ENCODE results near the gene NETO1. TPM values are rescaled to one million over a fixed set of nuclear protein-coding genes. Genes with fewer than 3 reads are reported as not detected.

NETO1 gene
- total and polyA plus RNA-seq, 2 of the 4 experiments (the other 2 are of a cell fraction) = 0.29 to 0.36 TPM

DNA sequence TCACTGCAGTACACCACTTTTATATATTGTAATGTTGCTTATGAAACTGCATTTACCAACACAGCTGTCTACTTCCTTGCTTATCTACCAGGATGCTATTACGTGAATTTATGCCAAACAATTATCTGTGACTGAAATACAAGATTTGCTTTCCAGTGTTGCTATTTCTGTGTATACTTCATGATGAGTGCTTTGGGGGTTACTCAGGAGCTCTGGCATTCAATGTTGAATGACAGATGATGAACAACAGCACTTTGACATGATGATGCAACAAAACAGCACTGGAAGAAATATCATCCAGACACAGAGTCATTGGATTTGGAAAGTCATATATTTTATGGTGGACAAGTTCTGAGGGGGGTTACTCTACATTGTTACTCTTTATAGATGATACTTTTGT, 125.8 kb downstream of the NETO1 start:
- H3K27ac ChIP-seq (ENCODE audit: insufficient read depth, low read length) = no peak overlapping the region
- dilution Hi-C loops (cut with HindIII; ENCODE audit: low sequenced_read_pairs, unreplicated experiment) (no loop called here), intact Hi-C loops (cut with micrococcal nuclease) (no loop called here), in situ Hi-C loops (cut with MboI; ENCODE audit: low sequenced_read_pairs) (no loop called here)
- POLR2A ChIA-PET (ENCODE audit: unreplicated experiment) = no interaction called here
- H3K36me3 ChIP-seq (ENCODE audit: control insufficient read depth, insufficient read depth, low read length) = no peaks in the 10 kb centered on the region
- no peak overlapping the region for H2AK9ac ChIP-seq (replicated peaks; ENCODE audit: low read depth, low read length, poor library complexity)
- H3K79me1 ChIP-seq (ENCODE audit: low read depth in 1 of 2, low read length in 2 of 2) = no peaks in the 10 kb centered on the region
- H3K4me2 ChIP-seq (ENCODE audit: low read depth, low read length) = no peak overlapping the region
- H3K14ac ChIP-seq (replicated peaks; ENCODE audit: low read depth, low read length) = no peak overlapping the region
- H2AFZ ChIP-seq (replicated peaks; ENCODE audit: low read length, poor library complexity) = no peak overlapping the region
- H4K5ac ChIP-seq (ENCODE audit: low read depth, low read length) = no peak overlapping the region
- H3K4me1 ChIP-seq (ENCODE audit: control insufficient read depth, insufficient read depth, low read length) = no peaks in the 10 kb centered on the region
- CTCF ChIA-PET = no interaction called here
- no TSS peak for BruUV-seq (replicated peaks)
- H3K9ac ChIP-seq (ENCODE audit: low read depth, low read length) = no peak overlapping the region
- H4K91ac ChIP-seq (ENCODE audit: insufficient read depth, low read depth, low read length) = no peak overlapping the region
- no peak overlapping the region for H2BK120ac ChIP-seq (ENCODE audit: low read depth, low read length)
- no peak overlapping the region for H2AK5ac ChIP-seq (ENCODE audit: low read depth, low read length)
- H3K4ac ChIP-seq (ENCODE audit: low read depth, low read length) = no peak overlapping the region
- H3K9me1 ChIP-seq (ENCODE audit: insufficient read depth, low read length) = no peaks in the 10 kb centered on the region
- DNase-seq (no peak), ATAC-seq (ENCODE audit: low read depth) (no peak)
- no peak overlapping the region for H2BK5ac ChIP-seq (ENCODE audit: low read depth, low read length, poor library complexity, severe bottlenecking)
- H3K9me3 ChIP-seq (ENCODE audit: control insufficient read depth, insufficient read depth, low read length) = no peaks in the 10 kb centered on the region
- 0% methylated on average over 1 of the region's 1 CpG; no CpG with 5 or more reads in 1 of the 2 experiments for WGBS, 2 experiments (ENCODE audit: extremely low coverage in 2 of 2, insufficient read length in 1 of 2)
- TF ChIP-seq FOS (IDR thresholded peaks at IDR 0.05; ENCODE audit: low read depth, low read length) (no peak), MAZ (IDR thresholded peaks at IDR 0.05; ENCODE audit: borderline replicate concordance, low read depth, low read length) (no peak), NFE2L2 (IDR thresholded peaks at IDR 0.05; ENCODE audit: low read depth, low read length) (no peak), CTCF (conservative IDR thresholded peaks at IDR 0.05; ENCODE audit: low read depth, low read length) (no peak), RFX5 (IDR thresholded peaks at IDR 0.05; ENCODE audit: low read depth, low read length) (no peak), SMC3 (IDR thresholded peaks at IDR 0.05; ENCODE audit: low read depth, low read length) (no peak), RCOR1 (IDR thresholded peaks at IDR 0.05; ENCODE audit: insufficient replicate concordance, low read length) (no peak), CEBPB (IDR thresholded peaks at IDR 0.05; ENCODE audit: low read depth, low read length) (no peak), POLR2A (IDR thresholded peaks at IDR 0.05; ENCODE audit: low read depth, low read length) (no peak), BHLHE40 (IDR thresholded peaks at IDR 0.05; ENCODE audit: low read depth, low read length) (no peak), RAD21 (IDR thresholded peaks at IDR 0.05; ENCODE audit: low read length) (no peak)
- TF ChIP-seq, protein P1, sequence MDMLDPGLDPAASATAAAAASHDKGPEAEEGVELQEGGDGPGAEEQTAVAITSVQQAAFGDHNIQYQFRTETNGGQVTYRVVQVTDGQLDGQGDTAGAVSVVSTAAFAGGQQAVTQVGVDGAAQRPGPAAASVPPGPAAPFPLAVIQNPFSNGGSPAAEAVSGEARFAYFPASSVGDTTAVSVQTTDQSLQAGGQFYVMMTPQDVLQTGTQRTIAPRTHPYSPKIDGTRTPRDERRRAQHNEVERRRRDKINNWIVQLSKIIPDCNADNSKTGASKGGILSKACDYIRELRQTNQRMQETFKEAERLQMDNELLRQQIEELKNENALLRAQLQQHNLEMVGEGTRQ (IDR thresholded peaks at IDR 0.05; ENCODE audit: low read depth, low read length) = no peak
- no peaks in the 10 kb centered on the region for H3K27me3 ChIP-seq (ENCODE audit: control insufficient read depth, insufficient read depth, low read length)
- no peak overlapping the region for H2BK20ac ChIP-seq (ENCODE audit: low read depth, low read length)
- no peaks in the 10 kb centered on the region for H4K20me1 ChIP-seq (ENCODE audit: insufficient read depth, low read length)
- no peak overlapping the region for H3K4me3 ChIP-seq (ENCODE audit: insufficient read depth, low read depth, low read length)
- H4K8ac ChIP-seq (ENCODE audit: low read depth in 2 of 2, low read length in 2 of 2) = no peak overlapping the region
- no peak overlapping the region for H2BK15ac ChIP-seq (ENCODE audit: low read depth, low read length)
- no peak overlapping the region for H3K18ac ChIP-seq (ENCODE audit: low read depth, low read length)
- H3K23ac ChIP-seq (ENCODE audit: low read depth, low read length) = no peak overlapping the region
- no peak overlapping the region for H3K56ac ChIP-seq (ENCODE audit: extremely low read depth, insufficient read depth, low read length)
